HL-60 (cell line): ENCODE results near the gene NCOR2.

ENCODE experiments used
- DNase-seq, 2 experiments: peaks; one replicate each; pipeline ENCODE4 v3.0.0-alpha.2; 2010 to 2020; ENCODE audit warnings: low read depth in 1 of 2, low spot score in 1 of 2
- H3K27ac ChIP-seq: fragments of 250-450 bp; sonication (Bioruptor Pico); replicated peaks from 2 replicates; pipeline ENCODE4 v1.5.1; 2020; ENCODE audit warnings: mild to moderate bottlenecking, moderate library complexity
- H3K27me3 ChIP-seq: fragments of 250-450 bp; sonication (Bioruptor Pico); 2 replicates; pipeline ENCODE4 v1.5.1; 2021; ENCODE audit warnings: mild to moderate bottlenecking, moderate library complexity; ENCODE audit not compliant: insufficient read depth, poor library complexity, severe bottlenecking
- H3K4me3 ChIP-seq: replicated peaks from 2 replicates; pipeline ENCODE4 v1.5.1; 2011; ENCODE audit warnings: mild to moderate bottlenecking, control low read depth, low read length; ENCODE audit not compliant: insufficient read depth
- GABPA ChIP-seq: IDR thresholded peaks from 2 replicates; pipeline ENCODE4 v1.6.1; 2012; ENCODE audit warnings: low read depth
- POLR2AphosphoS5 ChIP-seq: IDR thresholded peaks from 2 replicates; pipeline ENCODE4 v1.6.1; 2012; ENCODE audit warnings: low read depth
- SPI1 ChIP-seq: IDR thresholded peaks from 2 replicates; pipeline ENCODE4 v1.6.1; 2012; ENCODE audit warnings: low read depth, mild to moderate bottlenecking, borderline replicate concordance
- TF ChIP-seq, protein P1 (sequence below): IDR thresholded peaks from one replicate; pipeline ENCODE4 v1.5.1; 2011; ENCODE audit warnings: low read length, control low read depth, inconsistent platforms; ENCODE audit not compliant: insufficient read depth
- TF ChIP-seq, protein P2 (sequence below): IDR thresholded peaks from 2 replicates; pipeline ENCODE4 v1.6.1; 2012; ENCODE audit warnings: low read depth; ENCODE audit not compliant: insufficient replicate concordance

Gene NCOR2

DNA sequence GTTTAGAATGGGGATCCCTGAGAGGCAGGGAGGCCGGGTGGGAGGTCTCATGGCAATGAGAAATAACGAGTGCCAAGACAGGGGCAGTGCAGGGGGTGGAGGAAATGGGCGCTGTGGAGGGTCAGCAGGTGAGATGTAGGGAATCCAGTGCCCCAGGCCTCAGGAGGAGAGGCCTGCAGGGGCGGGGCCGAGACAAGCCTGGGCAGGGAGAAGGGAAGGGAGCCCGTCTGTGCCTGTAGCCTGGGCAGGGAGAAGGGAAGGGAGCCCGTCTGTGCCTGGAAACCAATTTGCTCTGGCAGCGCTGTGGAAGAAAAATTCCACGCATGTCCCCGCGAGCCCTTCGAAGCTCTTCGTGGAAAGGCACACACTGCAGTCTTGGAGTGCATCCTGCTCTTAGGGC, 10.6 kb upstream of the NCOR2 start:
- DNase-seq = no peak

DNA sequence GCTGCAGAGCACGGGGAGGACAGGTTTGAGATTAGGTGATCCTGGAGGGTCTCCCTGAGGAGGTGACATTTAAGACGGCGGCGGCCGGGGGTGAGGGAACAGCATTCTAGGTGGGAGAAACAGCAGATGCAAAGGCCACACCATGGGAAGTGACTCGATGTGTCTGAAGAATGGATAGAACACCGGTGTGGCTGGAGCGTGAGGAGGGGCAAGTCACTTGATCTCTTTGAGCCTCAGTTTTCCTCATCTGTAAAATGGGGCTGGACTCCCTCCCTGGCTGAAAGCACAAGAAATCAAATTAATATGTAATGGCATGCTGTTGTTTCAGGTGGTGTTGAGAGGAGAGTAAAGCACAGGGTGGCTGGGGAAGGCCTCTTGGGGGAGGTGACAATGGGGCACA, 10.0 kb upstream of the NCOR2 start:
- TF ChIP-seq GABPA (no peak), SPI1 (no peak)
- TF ChIP-seq, protein P1, sequence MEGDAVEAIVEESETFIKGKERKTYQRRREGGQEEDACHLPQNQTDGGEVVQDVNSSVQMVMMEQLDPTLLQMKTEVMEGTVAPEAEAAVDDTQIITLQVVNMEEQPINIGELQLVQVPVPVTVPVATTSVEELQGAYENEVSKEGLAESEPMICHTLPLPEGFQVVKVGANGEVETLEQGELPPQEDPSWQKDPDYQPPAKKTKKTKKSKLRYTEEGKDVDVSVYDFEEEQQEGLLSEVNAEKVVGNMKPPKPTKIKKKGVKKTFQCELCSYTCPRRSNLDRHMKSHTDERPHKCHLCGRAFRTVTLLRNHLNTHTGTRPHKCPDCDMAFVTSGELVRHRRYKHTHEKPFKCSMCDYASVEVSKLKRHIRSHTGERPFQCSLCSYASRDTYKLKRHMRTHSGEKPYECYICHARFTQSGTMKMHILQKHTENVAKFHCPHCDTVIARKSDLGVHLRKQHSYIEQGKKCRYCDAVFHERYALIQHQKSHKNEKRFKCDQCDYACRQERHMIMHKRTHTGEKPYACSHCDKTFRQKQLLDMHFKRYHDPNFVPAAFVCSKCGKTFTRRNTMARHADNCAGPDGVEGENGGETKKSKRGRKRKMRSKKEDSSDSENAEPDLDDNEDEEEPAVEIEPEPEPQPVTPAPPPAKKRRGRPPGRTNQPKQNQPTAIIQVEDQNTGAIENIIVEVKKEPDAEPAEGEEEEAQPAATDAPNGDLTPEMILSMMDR = no peak
- H3K27me3 ChIP-seq = no peaks in the 10 kb centered on the region
- no peak overlapping the region for H3K27ac ChIP-seq
- DNase-seq = no peak
- H3K4me3 ChIP-seq = no peak overlapping the region

More for the DNA sequence above, 10.6 kb upstream of the NCOR2 start:
- no peaks in the 10 kb centered on the region for H3K27me3 ChIP-seq
- H3K27ac ChIP-seq = no peak overlapping the region
- no peak overlapping the region for H3K4me3 ChIP-seq
- TF ChIP-seq, protein P1 = no peak
- no peak for TF ChIP-seq GABPA

DNA sequence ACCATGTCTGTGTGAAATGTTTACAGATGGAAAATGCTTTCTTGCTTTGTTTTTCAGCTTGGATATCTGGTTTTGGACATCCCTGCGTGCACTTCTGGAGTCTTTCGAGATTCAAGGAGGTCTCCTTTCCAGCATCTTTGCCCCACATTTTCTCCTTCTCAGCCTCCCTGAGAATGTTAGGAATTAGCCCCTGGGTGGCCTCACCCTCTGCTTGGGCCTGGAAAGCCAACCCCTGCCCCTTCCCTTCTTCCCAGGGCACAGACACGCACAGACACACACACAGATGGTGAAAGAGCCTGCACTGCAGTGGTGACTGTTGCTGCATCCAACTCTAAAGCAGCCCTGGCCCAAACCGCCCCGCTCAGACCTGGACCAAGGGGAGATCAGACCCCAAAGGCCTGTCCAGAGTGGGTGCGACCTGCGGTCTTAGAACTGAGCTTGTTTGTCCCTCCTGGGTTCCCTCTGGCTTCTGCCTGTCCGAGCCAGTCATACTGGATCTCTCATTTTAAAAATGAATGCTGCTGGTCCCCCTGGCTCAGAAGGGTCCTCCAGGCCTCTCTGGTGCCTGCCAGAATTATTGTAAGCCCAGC, 8.7 kb upstream of the NCOR2 start:
- H3K27ac ChIP-seq = no peak overlapping the region
- DNase-seq = no peak
- H3K4me3 ChIP-seq = no peak overlapping the region
- TF ChIP-seq POLR2AphosphoS5 (no peak), GABPA (no peak), SPI1 (no peak)
- TF ChIP-seq, protein P2, sequence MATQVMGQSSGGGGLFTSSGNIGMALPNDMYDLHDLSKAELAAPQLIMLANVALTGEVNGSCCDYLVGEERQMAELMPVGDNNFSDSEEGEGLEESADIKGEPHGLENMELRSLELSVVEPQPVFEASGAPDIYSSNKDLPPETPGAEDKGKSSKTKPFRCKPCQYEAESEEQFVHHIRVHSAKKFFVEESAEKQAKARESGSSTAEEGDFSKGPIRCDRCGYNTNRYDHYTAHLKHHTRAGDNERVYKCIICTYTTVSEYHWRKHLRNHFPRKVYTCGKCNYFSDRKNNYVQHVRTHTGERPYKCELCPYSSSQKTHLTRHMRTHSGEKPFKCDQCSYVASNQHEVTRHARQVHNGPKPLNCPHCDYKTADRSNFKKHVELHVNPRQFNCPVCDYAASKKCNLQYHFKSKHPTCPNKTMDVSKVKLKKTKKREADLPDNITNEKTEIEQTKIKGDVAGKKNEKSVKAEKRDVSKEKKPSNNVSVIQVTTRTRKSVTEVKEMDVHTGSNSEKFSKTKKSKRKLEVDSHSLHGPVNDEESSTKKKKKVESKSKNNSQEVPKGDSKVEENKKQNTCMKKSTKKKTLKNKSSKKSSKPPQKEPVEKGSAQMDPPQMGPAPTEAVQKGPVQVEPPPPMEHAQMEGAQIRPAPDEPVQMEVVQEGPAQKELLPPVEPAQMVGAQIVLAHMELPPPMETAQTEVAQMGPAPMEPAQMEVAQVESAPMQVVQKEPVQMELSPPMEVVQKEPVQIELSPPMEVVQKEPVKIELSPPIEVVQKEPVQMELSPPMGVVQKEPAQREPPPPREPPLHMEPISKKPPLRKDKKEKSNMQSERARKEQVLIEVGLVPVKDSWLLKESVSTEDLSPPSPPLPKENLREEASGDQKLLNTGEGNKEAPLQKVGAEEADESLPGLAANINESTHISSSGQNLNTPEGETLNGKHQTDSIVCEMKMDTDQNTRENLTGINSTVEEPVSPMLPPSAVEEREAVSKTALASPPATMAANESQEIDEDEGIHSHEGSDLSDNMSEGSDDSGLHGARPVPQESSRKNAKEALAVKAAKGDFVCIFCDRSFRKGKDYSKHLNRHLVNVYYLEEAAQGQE = no peak
- TF ChIP-seq, protein P1 = no peak
- H3K27me3 ChIP-seq = no peaks in the 10 kb centered on the region

DNA sequence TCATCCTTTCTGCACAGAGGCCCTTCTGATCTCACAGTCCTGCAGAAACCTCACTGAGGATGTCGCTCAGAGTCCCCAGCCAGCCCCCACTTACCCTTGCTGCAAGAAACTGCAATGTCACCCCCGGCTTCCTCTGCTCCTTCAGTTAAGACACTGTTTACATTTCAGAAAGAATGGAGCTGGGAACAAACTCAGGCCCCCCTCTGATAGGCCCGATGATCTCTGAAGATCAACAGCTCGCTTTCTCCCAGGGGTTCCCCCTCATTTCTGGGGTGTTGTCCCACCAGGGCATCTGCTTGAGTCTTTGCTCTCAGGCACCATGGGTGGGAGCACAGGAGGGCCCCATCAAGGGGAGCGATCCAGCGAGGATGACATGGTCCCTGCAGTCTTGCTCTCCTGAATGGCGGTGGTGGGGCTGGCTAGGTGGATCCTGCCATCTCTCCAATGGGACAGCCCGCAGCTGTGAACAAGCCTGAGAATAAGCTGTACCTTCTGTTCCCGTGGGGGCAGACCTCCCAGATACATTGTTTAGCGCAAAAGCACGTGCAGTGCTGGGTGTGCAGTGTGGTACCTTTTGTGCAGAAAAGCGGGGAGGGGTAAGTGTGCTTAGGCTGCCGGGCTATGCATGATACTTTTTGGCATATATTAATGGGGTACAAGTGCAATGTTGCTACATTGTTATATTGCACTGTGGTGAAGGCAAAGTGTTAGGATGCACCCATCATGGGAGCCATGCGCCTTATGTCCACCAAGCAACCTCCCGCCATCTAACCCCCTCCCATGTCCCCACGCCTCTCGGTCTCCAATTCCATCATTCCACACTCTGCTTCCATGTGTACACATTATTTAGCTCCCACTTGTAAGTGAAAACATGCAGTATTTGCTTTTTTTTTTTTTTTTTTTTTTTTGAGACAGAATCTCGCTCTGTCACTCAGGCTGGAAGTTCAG, 6.7 kb upstream of the NCOR2 start:
- Histone ChIP-seq H3K4me3 (no peak overlapping the region), H3K27ac (no peak overlapping the region), H3K27me3 (no peaks in the 10 kb centered on the region)
- TF ChIP-seq SPI1 = no peak
- TF ChIP-seq, protein P1 = no peak
- no peak for TF ChIP-seq POLR2AphosphoS5
- TF ChIP-seq, protein P2 = no peak
- no peak for TF ChIP-seq GABPA
- DNase-seq = peak in 1 of 2 experiments; percentile 24
